Astrocyte (in vitro differentiated cells and primary cell): ENCODE results near the gene ING1. TPM values are rescaled to one million over a fixed set of nuclear protein-coding genes. Genes with fewer than 3 reads are reported as not detected.

Source experiments
- DNase-seq: peaks from one replicate; pipeline ENCODE4 v3.0.0-alpha.2; 2010; ENCODE audit warnings: low read depth
- FAIRE-seq: peaks from 2 replicates; lab custom pipeline; 2011; peaks lifted over from hg19 to GRCh38; lab: Jason Lieb, UNC
- H2AFZ ChIP-seq: 2 replicates; pipeline ENCODE4 v1.6.0; 2012; ENCODE audit warnings: low read depth, low read length, inconsistent platforms
- H3K27ac ChIP-seq: 2 replicates; pipeline ENCODE4 v1.5.1; 2011; ENCODE audit warnings: low read depth, low read length, inconsistent platforms
- H3K27me3 ChIP-seq: 2 replicates; pipeline ENCODE4 v1.6.0; 2011; ENCODE audit warnings: low read length, inconsistent platforms; ENCODE audit not compliant: insufficient read depth
- H3K36me3 ChIP-seq: 2 replicates; pipeline ENCODE4 v1.5.1; 2011; ENCODE audit warnings: low read length, inconsistent platforms; ENCODE audit not compliant: insufficient read depth
- H3K4me1 ChIP-seq: 2 replicates; pipeline ENCODE4 v1.5.1; 2011; ENCODE audit warnings: low read length, inconsistent platforms; ENCODE audit not compliant: insufficient read depth
- H3K4me2 ChIP-seq: 2 replicates; pipeline ENCODE4 v1.6.0; 2012; ENCODE audit warnings: low read length, inconsistent platforms
- H3K4me3 ChIP-seq: 2 replicates; pipeline ENCODE4 v1.5.1; 2011; ENCODE audit warnings: low read depth, mild to moderate bottlenecking, low read length, inconsistent platforms; ENCODE audit not compliant: insufficient read depth
- H3K79me2 ChIP-seq: 2 replicates; pipeline ENCODE4 v1.6.0; 2012; ENCODE audit warnings: mild to moderate bottlenecking, low read length, inconsistent platforms; ENCODE audit not compliant: insufficient read depth
- H3K9ac ChIP-seq: 2 replicates; pipeline ENCODE4 v1.6.0; 2012; ENCODE audit warnings: mild to moderate bottlenecking, low read length, inconsistent platforms
- H3K9me3 ChIP-seq: 2 replicates; pipeline ENCODE4 v1.5.1; 2012; ENCODE audit warnings: low read depth, mild to moderate bottlenecking, low read length, inconsistent platforms; ENCODE audit not compliant: insufficient read depth
- H4K20me1 ChIP-seq: 2 replicates; pipeline ENCODE4 v1.6.0; 2012; ENCODE audit warnings: low read length, inconsistent platforms; ENCODE audit not compliant: insufficient read depth
- H3K27ac Mint-ChIP-seq: one replicate; pipeline ENCODE4 v1.8.0; 2021; ENCODE audit warnings: mild to moderate bottlenecking, mixed read lengths; ENCODE audit not compliant: unreplicated experiment
- H3K27me3 Mint-ChIP-seq: one replicate; pipeline ENCODE4 v1.8.0; 2021; ENCODE audit warnings: low read depth, mixed read lengths; ENCODE audit not compliant: unreplicated experiment
- H3K36me3 Mint-ChIP-seq: one replicate; pipeline ENCODE4 v1.8.0; 2021; ENCODE audit warnings: low read depth, mixed read lengths; ENCODE audit not compliant: unreplicated experiment
- H3K4me1 Mint-ChIP-seq: one replicate; pipeline ENCODE4 v1.8.0; 2021; ENCODE audit warnings: low read depth, mixed read lengths; ENCODE audit not compliant: unreplicated experiment
- H3K4me3 Mint-ChIP-seq: one replicate; pipeline ENCODE4 v1.8.0; 2021; ENCODE audit warnings: mild to moderate bottlenecking, moderate library complexity, mixed read lengths; ENCODE audit not compliant: unreplicated experiment
- H3K9me3 Mint-ChIP-seq: one replicate; pipeline ENCODE4 v1.8.0; 2021; ENCODE audit warnings: mild to moderate bottlenecking, mixed read lengths; ENCODE audit not compliant: unreplicated experiment
- CTCF ChIP-seq: IDR thresholded peaks from 2 replicates; pipeline ENCODE4 v1.5.1; 2011; ENCODE audit warnings: low read depth, mild to moderate bottlenecking, inconsistent platforms, low read length, moderate library complexity; ENCODE audit not compliant: insufficient read depth
- EZH2 ChIP-seq: IDR thresholded peaks from 2 replicates; pipeline ENCODE4 v1.6.1; 2012; ENCODE audit warnings: mild to moderate bottlenecking, low read length, inconsistent platforms; ENCODE audit not compliant: insufficient read depth
- total RNA-seq: library from RNA; stranded (reverse); gene quantifications from 2 replicates; pipeline ENCODE4 v1.2.1, GENCODE V29; 2021

The ING1 gene
- total RNA-seq, 1 donor from 2014 or later, result 11.8 TPM

DNA sequence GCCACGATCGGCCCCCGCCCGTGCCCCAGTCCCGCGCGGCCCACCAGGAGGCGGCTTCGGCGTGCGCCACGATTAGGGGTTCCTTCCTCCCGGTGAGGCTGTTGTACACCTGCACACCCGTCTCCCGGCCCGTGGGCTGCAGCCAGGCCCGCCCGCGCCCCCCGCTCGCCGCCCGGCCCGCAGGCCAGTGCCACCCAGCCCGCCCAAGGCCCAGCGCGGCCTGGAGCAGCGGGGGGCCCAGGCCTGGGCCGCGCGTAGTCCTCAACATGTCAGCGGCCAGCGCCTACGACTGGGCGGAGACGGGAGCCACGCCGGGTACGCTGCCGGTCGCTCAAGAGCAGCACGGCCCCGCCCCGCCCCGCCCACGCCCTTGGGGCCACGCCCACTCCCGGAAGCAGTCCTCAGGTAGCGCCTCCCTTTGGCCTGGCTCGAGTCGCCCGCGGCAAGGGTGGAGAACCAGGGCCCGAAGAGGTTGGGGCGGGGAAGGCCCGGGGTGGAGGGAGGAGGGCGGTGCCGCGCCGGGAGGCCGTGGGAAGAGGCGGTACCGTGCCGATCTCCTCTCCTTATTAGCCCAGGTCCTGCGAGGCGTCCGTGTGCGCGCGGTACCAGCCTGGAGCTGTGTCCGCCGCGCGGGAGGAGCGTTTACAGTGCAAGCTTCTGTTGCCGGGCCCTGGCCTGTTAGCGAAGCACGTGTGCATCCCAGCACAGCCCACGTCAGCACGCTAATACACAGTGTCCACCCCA is 7.5 kb upstream of the ING1 start, which contains the start of gene CARS2:
TSS of gene CARS2 (minus strand) at position 291 of the 744 bp plus-strand sequence. CDS start at position 268, 23 bp downstream.
- no peak for FAIRE-seq

DNA sequence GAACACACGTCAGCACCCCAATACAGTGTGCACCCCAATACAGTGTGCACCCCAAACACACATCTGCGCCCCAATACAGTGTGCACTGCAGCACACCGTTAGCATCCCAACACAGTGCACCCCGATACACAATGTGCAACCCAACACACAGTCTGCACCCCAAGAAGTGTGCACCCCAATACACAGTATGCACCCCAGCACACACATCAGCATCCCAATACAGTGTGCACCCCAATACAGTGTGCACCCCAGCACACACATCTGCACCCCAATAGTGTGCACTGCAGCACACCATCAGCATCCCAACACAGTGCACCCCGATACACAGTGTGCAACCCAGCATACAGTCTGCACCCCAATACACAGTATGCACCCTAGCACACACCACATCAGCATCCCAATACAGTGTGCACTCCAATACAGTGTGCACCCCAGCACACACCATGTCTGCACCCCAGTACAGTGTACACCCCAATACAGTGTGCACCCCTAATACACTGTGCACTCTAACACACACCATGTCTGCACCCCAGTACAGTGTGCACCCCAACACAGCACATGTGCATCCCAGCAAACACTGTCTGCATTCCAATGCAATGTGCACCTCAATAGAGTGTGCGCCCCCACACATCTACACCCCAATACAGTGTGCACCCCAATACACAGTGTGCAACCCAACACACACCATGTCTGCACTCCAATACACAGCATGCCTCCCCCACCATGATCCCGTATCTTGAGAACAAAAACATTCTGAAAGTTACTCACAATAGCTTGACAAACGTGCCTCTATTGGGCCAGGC is 6.7 kb upstream of the ING1 start:
- peaks cover 2% of the 10 kb centered on the region for H3K36me3 ChIP-seq
- H2AFZ ChIP-seq, result peak overlapping the region; percentile 64
- FAIRE-seq (no peak), DNase-seq (no peak)
- H3K36me3 Mint-ChIP-seq, result peaks cover 6% of the 10 kb centered on the region
- H3K9ac ChIP-seq, result peak overlapping the region; percentile 92
- no peaks in the 10 kb centered on the region for H3K9me3 ChIP-seq
- peaks cover 19% of the 10 kb centered on the region for H4K20me1 ChIP-seq
- H3K9me3 Mint-ChIP-seq, result no peaks in the 10 kb centered on the region
- peak overlapping the region; percentile 77 for H3K4me3 Mint-ChIP-seq
- H3K4me1 Mint-ChIP-seq, result peaks cover 20% of the 10 kb centered on the region
- peak overlapping the region; percentile 83 for H3K27ac Mint-ChIP-seq
- H3K27me3 ChIP-seq, result no peaks in the 10 kb centered on the region
- peak overlapping the region; percentile 58 for H3K4me3 ChIP-seq
- H3K4me2 ChIP-seq, result peak overlapping the region; percentile 88
- peaks cover 44% of the 10 kb centered on the region for H3K79me2 ChIP-seq
- H3K4me1 ChIP-seq, result peaks cover 36% of the 10 kb centered on the region
- TF ChIP-seq EZH2, result no peak
- TF ChIP-seq CTCF, result no peak
- no peaks in the 10 kb centered on the region for H3K27me3 Mint-ChIP-seq
- H3K27ac ChIP-seq, result peak overlapping the region; percentile 78

More for the DNA sequence above, 7.5 kb upstream of the ING1 start, which contains the start of gene CARS2:
- Histone ChIP-seq H2AFZ (peak within 1 kb of the TSS; percentile 64), H3K36me3 (peaks cover 7% of the 10 kb centered on the region), H3K79me2 (peaks cover 43% of the 10 kb centered on the region), H3K9ac (peak within 1 kb of the TSS; percentile 92), H4K20me1 (peaks cover 19% of the 10 kb centered on the region), H3K27me3 (no peaks in the 10 kb centered on the region), H3K4me1 (peaks cover 30% of the 10 kb centered on the region), H3K9me3 (no peaks in the 10 kb centered on the region), H3K27ac (peak within 1 kb of the TSS; percentile 78), H3K4me3 (peak within 1 kb of the TSS; percentile 68), H3K4me2 (peak within 1 kb of the TSS; percentile 88)
- Mint-ChIP-seq H3K4me1 (peaks cover 17% of the 10 kb centered on the region), H3K36me3 (peaks cover 6% of the 10 kb centered on the region), H3K9me3 (no peaks in the 10 kb centered on the region), H3K4me3 (peak within 1 kb of the TSS; percentile 95), H3K27me3 (no peaks in the 10 kb centered on the region), H3K27ac (peak within 1 kb of the TSS; percentile 91)
- TF ChIP-seq EZH2, result no peak
- no peak for TF ChIP-seq CTCF
- DNase-seq, result peak; percentile 90
